HG03039 (cell line): ENCODE results near the gene UBXN1.
A peak's percentile ranks its signal among the peaks of the same experiment; 100 is the strongest.

Experiments used
- ATAC-seq: cut with Tn5 transposase; IDR thresholded peaks from one replicate; pipeline ENCODE4 v1.9.1; 2021; ENCODE audit warnings: mild to moderate bottlenecking, moderate library complexity; ENCODE audit not compliant: unreplicated experiment

The UBXN1 gene

GRCh38 chr11:62647609-62648005, 31.3 kb downstream of the UBXN1 start:
- no peak for ATAC-seq

GRCh38 chr11:62646825-62647608, 31.9 kb downstream of the UBXN1 start:
- no peak for ATAC-seq

DNA sequence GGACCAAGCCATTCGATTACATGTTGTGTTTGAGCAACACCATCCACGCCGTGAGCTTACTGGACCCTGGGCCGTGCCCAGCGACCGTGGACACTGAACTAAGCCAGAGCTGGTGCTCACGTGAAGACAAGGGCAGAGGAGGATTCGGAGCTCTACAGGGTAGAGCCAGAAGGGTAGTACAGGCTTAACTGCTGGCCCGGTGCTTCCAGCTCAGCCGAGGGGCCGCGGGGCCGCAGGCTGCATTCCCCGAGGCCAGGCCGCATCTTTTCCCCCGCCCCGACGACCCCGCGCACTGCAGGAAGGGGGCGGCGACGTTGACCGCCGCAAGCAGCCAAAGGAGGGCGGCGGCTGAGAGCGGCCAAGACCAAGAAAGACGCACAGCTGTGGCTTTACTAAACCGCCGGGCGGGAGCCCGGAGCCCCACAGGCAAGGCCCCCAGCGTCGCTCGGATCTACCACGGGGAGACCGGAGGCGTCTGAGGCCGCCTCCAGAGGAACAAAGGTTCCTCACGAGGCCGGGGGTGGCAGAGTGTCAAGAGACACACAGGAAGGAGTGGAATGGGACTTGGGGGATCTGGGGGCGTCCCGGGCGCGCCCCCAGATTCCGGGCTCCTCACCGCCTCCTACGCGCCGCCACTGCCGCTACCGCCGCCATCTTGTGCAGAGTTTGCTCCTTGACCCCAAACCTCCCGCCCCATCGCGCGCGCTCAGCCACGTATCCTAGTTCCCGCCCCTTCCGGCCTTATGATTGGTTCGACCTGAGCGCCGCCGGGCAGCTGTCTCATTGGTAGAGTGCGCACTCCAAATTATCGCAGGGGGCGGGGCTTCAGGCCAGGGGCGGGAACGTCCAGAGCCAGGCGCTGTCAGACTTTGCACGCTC, 32.7 kb downstream of the UBXN1 start, which contains the start of gene GANAB:
Gene GANAB, minus strand, starts transcription at position 668 of the 879 bp plus-strand sequence. Its CDS starts 14 bp downstream, at position 654.
- peak; percentile 83 for ATAC-seq

DNA sequence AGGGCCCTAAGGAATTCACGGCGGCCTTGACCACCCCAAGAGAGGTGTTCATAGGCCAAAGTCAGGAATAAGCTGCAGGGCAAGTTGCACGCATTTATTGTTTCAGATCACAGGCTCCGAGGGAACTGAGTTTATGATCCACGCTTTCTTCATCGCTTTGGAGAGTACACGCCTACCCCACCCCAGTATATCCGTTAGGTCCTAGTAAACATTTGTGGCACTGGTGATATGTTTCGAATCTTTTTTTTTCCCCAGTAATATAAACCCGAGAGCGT, 33.3 kb downstream of the UBXN1 start:
- ATAC-seq: no peak

GRCh38 chr11:62644220-62644619, 34.7 kb downstream of the UBXN1 start:
- no peak for ATAC-seq

GRCh38 chr11:62632492-62632891, 46.4 kb downstream of the UBXN1 start:
- ATAC-seq: no peak

DNA sequence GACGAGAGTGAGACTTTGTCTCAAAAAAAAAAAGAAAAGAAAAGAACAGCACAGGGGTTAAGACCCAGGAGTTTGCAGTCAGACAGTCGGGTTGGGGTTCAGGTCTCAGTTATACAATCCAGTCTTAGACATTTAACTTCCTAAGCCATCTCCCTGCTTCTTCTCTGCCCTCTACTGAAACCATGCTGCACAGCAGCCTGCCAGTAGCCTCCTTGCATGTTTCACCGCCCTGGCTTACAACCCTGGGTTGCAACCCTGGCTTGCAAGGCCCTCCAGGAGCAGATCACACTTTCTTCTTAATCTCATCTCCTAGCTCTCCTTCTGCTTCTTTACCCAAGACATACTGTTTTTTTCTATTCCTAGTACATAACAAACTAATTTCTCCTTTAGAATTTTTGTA, 51.2 kb downstream of the UBXN1 start:
- ATAC-seq: no peak
